ENCODE measurements around the gene SLC6A3.
"Not testable (repeated sequence)": the region's sequence is repeated elsewhere in the genome, so short reads cannot be mapped to it uniquely, and the experiment has no call there.

The SLC6A3 gene

GRCh38 chr5:1431896-1432295 is 13.3 kb downstream of the SLC6A3 start:
- H3K27ac ChIP-seq (ENCODE audit: insufficient read depth, low read length, poor library complexity, severe bottlenecking), result no peak overlapping the region
- H3K36me3 ChIP-seq (ENCODE audit: control insufficient read depth, insufficient read depth, low read length), result no peaks in the 10 kb centered on the region
- no peaks in the 10 kb centered on the region for H3K4me1 ChIP-seq (ENCODE audit: control insufficient read depth, insufficient read depth, low read length, poor library complexity, severe bottlenecking)
- no peak for DNase-seq
- H3K9me3 ChIP-seq (ENCODE audit: control insufficient read depth, low read length), result peaks cover 8% of the 10 kb centered on the region
- no peaks in the 10 kb centered on the region for H3K27me3 ChIP-seq (replicated peaks; ENCODE audit: control insufficient read depth, insufficient read depth, low read length, poor library complexity, severe bottlenecking)
- H3K4me3 ChIP-seq (ENCODE audit: insufficient read depth, low read depth, low read length, poor library complexity, severe bottlenecking), result no peak overlapping the region

GRCh38 chr5:1431021-1431811 is 14.0 kb downstream of the SLC6A3 start:
- H3K4me1 ChIP-seq (ENCODE audit: control insufficient read depth, insufficient read depth, low read length, poor library complexity, severe bottlenecking), result no peaks in the 10 kb centered on the region
- DNase-seq, result no peak
- H3K4me3 ChIP-seq (ENCODE audit: insufficient read depth, low read depth, low read length, poor library complexity, severe bottlenecking), result no peak overlapping the region
- H3K36me3 ChIP-seq (ENCODE audit: control insufficient read depth, insufficient read depth, low read length), result no peaks in the 10 kb centered on the region
- no peak overlapping the region for H3K27ac ChIP-seq (ENCODE audit: insufficient read depth, low read length, poor library complexity, severe bottlenecking)
- no peaks in the 10 kb centered on the region for H3K27me3 ChIP-seq (replicated peaks; ENCODE audit: control insufficient read depth, insufficient read depth, low read length, poor library complexity, severe bottlenecking)
- peaks cover 8% of the 10 kb centered on the region for H3K9me3 ChIP-seq (ENCODE audit: control insufficient read depth, low read length)

GRCh38 chr5:1430121-1430795 is 15.0 kb downstream of the SLC6A3 start:
- H3K4me3 ChIP-seq (ENCODE audit: insufficient read depth, low read depth, low read length, poor library complexity, severe bottlenecking), result no peak overlapping the region
- H3K36me3 ChIP-seq (ENCODE audit: control insufficient read depth, insufficient read depth, low read length), result no peaks in the 10 kb centered on the region
- H3K27me3 ChIP-seq (replicated peaks; ENCODE audit: control insufficient read depth, insufficient read depth, low read length, poor library complexity, severe bottlenecking), result no peaks in the 10 kb centered on the region
- DNase-seq, result no peak
- no peaks in the 10 kb centered on the region for H3K4me1 ChIP-seq (ENCODE audit: control insufficient read depth, insufficient read depth, low read length, poor library complexity, severe bottlenecking)
- no peak overlapping the region for H3K27ac ChIP-seq (ENCODE audit: insufficient read depth, low read length, poor library complexity, severe bottlenecking)
- peaks cover 8% of the 10 kb centered on the region for H3K9me3 ChIP-seq (ENCODE audit: control insufficient read depth, low read length)

GRCh38 chr5:1429496-1429895 is 15.7 kb downstream of the SLC6A3 start:
- Histone ChIP-seq H3K27ac (ENCODE audit: insufficient read depth, low read length, poor library complexity, severe bottlenecking) (no peak overlapping the region), H3K4me3 (ENCODE audit: insufficient read depth, low read depth, low read length, poor library complexity, severe bottlenecking) (no peak overlapping the region), H3K9me3 (ENCODE audit: control insufficient read depth, low read length) (peaks cover 8% of the 10 kb centered on the region), H3K36me3 (ENCODE audit: control insufficient read depth, insufficient read depth, low read length) (no peaks in the 10 kb centered on the region), H3K4me1 (ENCODE audit: control insufficient read depth, insufficient read depth, low read length, poor library complexity, severe bottlenecking) (no peaks in the 10 kb centered on the region), H3K27me3 (replicated peaks; ENCODE audit: control insufficient read depth, insufficient read depth, low read length, poor library complexity, severe bottlenecking) (no peaks in the 10 kb centered on the region)
- DNase-seq, result no peak

GRCh38 chr5:1429066-1429465 is 16.2 kb downstream of the SLC6A3 start:
- Histone ChIP-seq H3K27ac (ENCODE audit: insufficient read depth, low read length, poor library complexity, severe bottlenecking) (no peak overlapping the region), H3K4me3 (ENCODE audit: insufficient read depth, low read depth, low read length, poor library complexity, severe bottlenecking) (no peak overlapping the region), H3K36me3 (ENCODE audit: control insufficient read depth, insufficient read depth, low read length) (no peaks in the 10 kb centered on the region), H3K9me3 (ENCODE audit: control insufficient read depth, low read length) (peaks cover 8% of the 10 kb centered on the region), H3K27me3 (replicated peaks; ENCODE audit: control insufficient read depth, insufficient read depth, low read length, poor library complexity, severe bottlenecking) (no peaks in the 10 kb centered on the region), H3K4me1 (ENCODE audit: control insufficient read depth, insufficient read depth, low read length, poor library complexity, severe bottlenecking) (no peaks in the 10 kb centered on the region)
- DNase-seq, result no peak

- Histone ChIP-seq H3K27me3 (replicated peaks; ENCODE audit: control insufficient read depth, insufficient read depth, low read length, poor library complexity, severe bottlenecking) (no peaks in the 10 kb centered on the region), H3K4me3 (ENCODE audit: insufficient read depth, low read depth, low read length, poor library complexity, severe bottlenecking) (no peak overlapping the region), H3K9me3 (ENCODE audit: control insufficient read depth, low read length) (peaks cover 8% of the 10 kb centered on the region), H3K27ac (ENCODE audit: insufficient read depth, low read length, poor library complexity, severe bottlenecking) (no peak overlapping the region), H3K36me3 (ENCODE audit: control insufficient read depth, insufficient read depth, low read length) (no peaks in the 10 kb centered on the region), H3K4me1 (ENCODE audit: control insufficient read depth, insufficient read depth, low read length, poor library complexity, severe bottlenecking) (no peaks in the 10 kb centered on the region)
- DNase-seq, result no peak
Measured at GRCh38 chr5:1428107-1428506, 17.1 kb downstream of the SLC6A3 start.

GRCh38 chr5:1424716-1425115 is 20.5 kb downstream of the SLC6A3 start:
- no peak for DNase-seq
- Histone ChIP-seq H3K36me3 (ENCODE audit: control insufficient read depth, insufficient read depth, low read length) (no peaks in the 10 kb centered on the region), H3K4me3 (ENCODE audit: insufficient read depth, low read depth, low read length, poor library complexity, severe bottlenecking) (no peak overlapping the region), H3K27ac (ENCODE audit: insufficient read depth, low read length, poor library complexity, severe bottlenecking) (no peak overlapping the region), H3K27me3 (replicated peaks; ENCODE audit: control insufficient read depth, insufficient read depth, low read length, poor library complexity, severe bottlenecking) (no peaks in the 10 kb centered on the region), H3K4me1 (ENCODE audit: control insufficient read depth, insufficient read depth, low read length, poor library complexity, severe bottlenecking) (no peaks in the 10 kb centered on the region), H3K9me3 (ENCODE audit: control insufficient read depth, low read length) (peaks cover 8% of the 10 kb centered on the region)

GRCh38 chr5:1423901-1424603 is 21.2 kb downstream of the SLC6A3 start:
- Histone ChIP-seq H3K27me3 (replicated peaks; ENCODE audit: control insufficient read depth, insufficient read depth, low read length, poor library complexity, severe bottlenecking) (no peaks in the 10 kb centered on the region), H3K27ac (ENCODE audit: insufficient read depth, low read length, poor library complexity, severe bottlenecking) (no peak overlapping the region), H3K36me3 (ENCODE audit: control insufficient read depth, insufficient read depth, low read length) (no peaks in the 10 kb centered on the region), H3K4me1 (ENCODE audit: control insufficient read depth, insufficient read depth, low read length, poor library complexity, severe bottlenecking) (no peaks in the 10 kb centered on the region), H3K4me3 (ENCODE audit: insufficient read depth, low read depth, low read length, poor library complexity, severe bottlenecking) (no peak overlapping the region), H3K9me3 (ENCODE audit: control insufficient read depth, low read length) (peaks cover 8% of the 10 kb centered on the region)
- DNase-seq, result no peak

- not testable (repeated sequence) for H3K36me3 ChIP-seq (ENCODE audit: control insufficient read depth, insufficient read depth, low read length); DNase-seq; H3K9me3 ChIP-seq (ENCODE audit: control insufficient read depth, low read length); H3K4me3 ChIP-seq (ENCODE audit: insufficient read depth, low read depth, low read length, poor library complexity, severe bottlenecking); H3K27me3 ChIP-seq (replicated peaks; ENCODE audit: control insufficient read depth, insufficient read depth, low read length, poor library complexity, severe bottlenecking); H3K4me1 ChIP-seq (ENCODE audit: control insufficient read depth, insufficient read depth, low read length, poor library complexity, severe bottlenecking); H3K27ac ChIP-seq (ENCODE audit: insufficient read depth, low read length, poor library complexity, severe bottlenecking)
Measured at GRCh38 chr5:1422522-1422921, 22.7 kb downstream of the SLC6A3 start.
